Hepatocyte (in vitro differentiated cells): Measurements from ENCODE around the gene AGAP6.
"Not testable (repeated sequence)": the region's sequence is repeated elsewhere in the genome, so short reads cannot be mapped to it uniquely, and the experiment has no call there.

Experiments used
- CTCF ChIP-seq: fragments of 200-600 bp; sonication (generic); IDR thresholded peaks from 2 replicates; pipeline ENCODE4 v1.5.1; 2016; ENCODE audit warnings: antibody characterized with exemption, mild to moderate bottlenecking; ENCODE audit not compliant: poor library complexity
- EZH2 ChIP-seq: fragments of 200-600 bp; sonication (generic); IDR thresholded peaks from 2 replicates; pipeline ENCODE4 v1.6.1; 2016; ENCODE audit warnings: antibody characterized with exemption, mild to moderate bottlenecking, borderline replicate concordance

- peak; percentile 8 for TF ChIP-seq CTCF
- TF ChIP-seq EZH2, result not testable (repeated sequence)
Measured at GRCh38 chr10:49953122-49953521, 35.1 kb upstream of the AGAP6 start.
